ACHN (cell line): Measurements from ENCODE around the gene FHIT.

Experiments
- DNase-seq: peaks from one replicate; pipeline ENCODE4 v3.0.0-alpha.2; 2015
- in situ Hi-C: cut with HindIII; loops from 2 replicates; pipeline ENCODE4 v1.10.0; 2017; ENCODE audit warnings: low sequenced_read_pairs, low pct_ligation_motif_present, low pct_unique_long_range_greater_than_20kb

The FHIT gene

GRCh38 chr3:59793976-59794375 lies 1457.3 kb downstream of the FHIT start:
- in situ Hi-C loops, result no loop called here
- no peak for DNase-seq

GRCh38 chr3:59791774-59792308 lies 1459.4 kb downstream of the FHIT start:
- DNase-seq, result no peak
- in situ Hi-C loops, result no loop called here

GRCh38 chr3:59790241-59790640 lies 1461.0 kb downstream of the FHIT start:
- DNase-seq, result no peak
- in situ Hi-C loops, result no loop called here

GRCh38 chr3:59788801-59789200 lies 1462.5 kb downstream of the FHIT start:
- DNase-seq, result no peak
- in situ Hi-C loops, result no loop called here

GRCh38 chr3:59788133-59788532 lies 1463.1 kb downstream of the FHIT start:
- in situ Hi-C loops, result no loop called here
- DNase-seq, result no peak

GRCh38 chr3:59786374-59786773 lies 1464.9 kb downstream of the FHIT start:
- DNase-seq, result no peak
- in situ Hi-C loops, result no loop called here

GRCh38 chr3:59784164-59784563 lies 1467.1 kb downstream of the FHIT start:
- in situ Hi-C loops, result no loop called here
- no peak for DNase-seq

- in situ Hi-C loops, result no loop called here
- no peak for DNase-seq
Observed at GRCh38 chr3:59783468-59783988, 1467.7 kb downstream of the FHIT start.

- no peak for DNase-seq
- in situ Hi-C loops, result no loop called here
Observed at GRCh38 chr3:59782664-59783063, 1468.6 kb downstream of the FHIT start.

GRCh38 chr3:59780209-59780608 lies 1471.0 kb downstream of the FHIT start:
- DNase-seq, result no peak
- in situ Hi-C loops, result no loop called here

GRCh38 chr3:59779260-59779659 lies 1472.0 kb downstream of the FHIT start:
- in situ Hi-C loops, result no loop called here
- DNase-seq, result no peak

GRCh38 chr3:59777667-59778077 lies 1473.6 kb downstream of the FHIT start:
- in situ Hi-C loops, result no loop called here
- no peak for DNase-seq

GRCh38 chr3:59777066-59777465 lies 1474.2 kb downstream of the FHIT start:
- in situ Hi-C loops, result no loop called here
- no peak for DNase-seq

GRCh38 chr3:59775761-59776325 lies 1475.4 kb downstream of the FHIT start:
- DNase-seq, result no peak
- in situ Hi-C loops, result no loop called here

GRCh38 chr3:59775106-59775505 lies 1476.1 kb downstream of the FHIT start:
- DNase-seq, result no peak
- in situ Hi-C loops, result no loop called here

GRCh38 chr3:59774634-59775033 lies 1476.6 kb downstream of the FHIT start:
- in situ Hi-C loops, result no loop called here
- DNase-seq, result peak; percentile 38

GRCh38 chr3:59774000-59774399 lies 1477.3 kb downstream of the FHIT start:
- no peak for DNase-seq

GRCh38 chr3:59772416-59773408 lies 1478.5 kb downstream of the FHIT start:
- in situ Hi-C loops, result no loop called here

More at GRCh38 chr3:59774000-59774399, 1477.3 kb downstream of the FHIT start:
- in situ Hi-C loops, result no loop called here

GRCh38 chr3:59771768-59772181 lies 1479.5 kb downstream of the FHIT start:
- peak; percentile 39 for DNase-seq
- in situ Hi-C loops, result no loop called here

More at GRCh38 chr3:59772416-59773408, 1478.5 kb downstream of the FHIT start:
- DNase-seq, result no peak
